Measurements from ENCODE around the gene NRG3. TPM values are rescaled to one million over a fixed set of nuclear protein-coding genes. Genes with fewer than 3 reads are reported as not detected.

The NRG3 gene
- total RNA-seq, 2 donors from 2014 or later, result 0.41 TPM; not detected in 1

DNA sequence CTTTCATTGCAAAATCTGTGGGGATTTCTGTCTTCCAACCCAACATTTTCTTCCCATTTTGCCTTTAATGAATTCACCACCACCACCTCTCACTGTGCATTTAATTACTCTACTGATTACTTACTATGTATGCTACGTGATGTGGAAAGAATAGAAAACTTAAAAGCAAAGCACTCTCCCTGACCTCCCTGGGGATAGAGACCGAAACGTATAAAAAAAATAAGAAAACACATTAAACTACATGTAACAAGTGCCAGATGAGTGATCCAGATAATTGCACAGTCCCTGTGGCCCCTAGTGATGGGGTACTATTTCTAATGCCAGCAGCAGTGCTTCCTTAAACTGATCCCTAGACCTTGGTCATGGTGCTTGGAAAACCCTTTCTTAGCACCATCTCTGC is 478.4 kb downstream of the NRG3 start:
- no peak overlapping the region for H3K4me3 ChIP-seq
- H3K36me3 ChIP-seq, result no peaks in the 10 kb centered on the region
- H3K9me3 ChIP-seq, result no peaks in the 10 kb centered on the region
- no peaks in the 10 kb centered on the region for H3K27me3 ChIP-seq (replicated peaks; ENCODE audit: insufficient read depth)
- ATAC-seq (ENCODE audit: insufficient number of reproducible peaks, low FRiP score, low read depth), result no peak
- no peaks in the 10 kb centered on the region for H3K4me1 ChIP-seq (ENCODE audit: control insufficient read depth in 1 of 2, low read depth in 2 of 2)
- H3K27ac ChIP-seq, result no peak overlapping the region
- DNase-seq (ENCODE audit: low spot score), result no peak
- TF ChIP-seq, protein P1, sequence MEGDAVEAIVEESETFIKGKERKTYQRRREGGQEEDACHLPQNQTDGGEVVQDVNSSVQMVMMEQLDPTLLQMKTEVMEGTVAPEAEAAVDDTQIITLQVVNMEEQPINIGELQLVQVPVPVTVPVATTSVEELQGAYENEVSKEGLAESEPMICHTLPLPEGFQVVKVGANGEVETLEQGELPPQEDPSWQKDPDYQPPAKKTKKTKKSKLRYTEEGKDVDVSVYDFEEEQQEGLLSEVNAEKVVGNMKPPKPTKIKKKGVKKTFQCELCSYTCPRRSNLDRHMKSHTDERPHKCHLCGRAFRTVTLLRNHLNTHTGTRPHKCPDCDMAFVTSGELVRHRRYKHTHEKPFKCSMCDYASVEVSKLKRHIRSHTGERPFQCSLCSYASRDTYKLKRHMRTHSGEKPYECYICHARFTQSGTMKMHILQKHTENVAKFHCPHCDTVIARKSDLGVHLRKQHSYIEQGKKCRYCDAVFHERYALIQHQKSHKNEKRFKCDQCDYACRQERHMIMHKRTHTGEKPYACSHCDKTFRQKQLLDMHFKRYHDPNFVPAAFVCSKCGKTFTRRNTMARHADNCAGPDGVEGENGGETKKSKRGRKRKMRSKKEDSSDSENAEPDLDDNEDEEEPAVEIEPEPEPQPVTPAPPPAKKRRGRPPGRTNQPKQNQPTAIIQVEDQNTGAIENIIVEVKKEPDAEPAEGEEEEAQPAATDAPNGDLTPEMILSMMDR (IDR thresholded peaks at IDR 0.05), result no peak

DNA sequence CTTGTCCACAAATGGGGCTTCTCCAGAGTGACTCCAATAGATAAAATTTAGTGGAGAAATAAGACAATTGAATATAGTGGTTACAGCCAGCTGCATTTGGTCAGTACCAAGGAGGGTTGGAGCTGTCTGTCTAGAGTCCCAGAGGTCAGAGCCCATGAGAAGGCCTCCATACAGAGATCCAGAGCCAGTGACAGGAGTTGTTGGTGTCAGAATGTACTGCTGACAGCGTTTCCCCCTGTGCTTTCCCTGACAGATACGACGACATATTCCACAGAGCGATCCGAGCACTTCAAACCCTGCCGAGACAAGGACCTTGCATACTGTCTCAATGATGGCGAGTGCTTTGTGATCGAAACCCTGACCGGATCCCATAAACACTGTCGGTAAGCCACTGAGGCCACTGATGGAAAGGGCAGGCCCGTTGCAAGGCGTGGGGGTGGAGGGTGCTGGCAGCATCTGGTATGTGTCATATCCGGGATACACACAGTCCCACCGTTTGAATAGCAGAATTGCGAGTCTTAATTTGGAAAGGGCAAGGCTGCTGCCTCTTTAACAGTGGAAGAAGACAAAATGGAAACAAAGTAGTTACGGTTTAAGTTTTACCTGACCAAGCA is 483.6 kb downstream of the NRG3 start:
- Histone ChIP-seq H3K27me3 (replicated peaks; ENCODE audit: insufficient read depth) (no peaks in the 10 kb centered on the region), H3K9me3 (no peaks in the 10 kb centered on the region), H3K4me3 (no peak overlapping the region), H3K4me1 (ENCODE audit: control insufficient read depth in 1 of 2, low read depth in 2 of 2) (no peaks in the 10 kb centered on the region), H3K27ac (no peak overlapping the region), H3K36me3 (no peaks in the 10 kb centered on the region)
- TF ChIP-seq, protein P1 (IDR thresholded peaks at IDR 0.05), result no peak
- ATAC-seq (ENCODE audit: insufficient number of reproducible peaks, low FRiP score, low read depth) (no peak), DNase-seq (ENCODE audit: low spot score) (no peak)

DNA sequence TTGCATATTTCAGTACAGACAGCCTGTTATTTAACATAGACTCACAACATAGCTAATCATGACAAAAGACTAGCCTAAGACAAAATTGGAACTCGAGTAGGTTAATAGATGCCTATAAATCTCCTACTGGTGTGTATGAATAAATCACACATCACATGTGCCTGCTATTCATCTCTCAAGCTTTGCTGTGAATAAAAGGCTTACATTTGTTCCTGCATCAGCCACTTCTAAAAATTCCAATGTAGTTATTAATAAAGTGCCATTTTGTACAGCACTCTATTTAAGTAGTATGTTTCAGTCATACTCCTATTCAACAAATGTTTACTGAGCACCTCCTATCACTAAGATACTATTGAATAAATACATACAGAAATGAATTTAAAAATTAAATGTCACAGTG is 486.3 kb downstream of the NRG3 start:
- DNase-seq (ENCODE audit: low spot score), result no peak
- TF ChIP-seq, protein P1 (IDR thresholded peaks at IDR 0.05), result no peak

DNA sequence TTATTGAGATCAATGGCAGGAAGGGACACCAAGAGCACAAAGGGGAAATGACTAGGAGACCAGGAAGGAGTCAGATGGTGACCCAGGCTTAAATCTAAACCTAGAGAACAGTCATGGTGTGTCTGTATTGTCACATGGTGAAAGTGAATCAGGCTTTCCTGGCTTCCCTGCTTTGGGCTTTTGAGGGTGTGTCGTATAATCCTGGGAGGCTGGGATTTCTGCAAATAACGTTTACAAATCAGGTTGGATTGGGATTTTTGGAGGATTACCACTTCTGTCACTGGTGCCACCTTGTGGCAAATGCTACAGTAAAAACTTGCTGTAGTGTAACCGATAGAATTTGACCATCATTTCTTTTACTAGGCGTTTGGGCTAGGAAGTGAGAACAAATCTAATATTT is 502.6 kb downstream of the NRG3 start:
- Histone ChIP-seq H3K36me3 (no peaks in the 10 kb centered on the region), H3K27ac (no peak overlapping the region), H3K4me3 (no peak overlapping the region), H3K9me3 (no peaks in the 10 kb centered on the region), H3K4me1 (ENCODE audit: control insufficient read depth in 1 of 2, low read depth in 2 of 2) (peaks cover 0 to 12% of the 10 kb centered on the region in 2 donors), H3K27me3 (replicated peaks; ENCODE audit: insufficient read depth) (no peaks in the 10 kb centered on the region)
- TF ChIP-seq, protein P1 (IDR thresholded peaks at IDR 0.05), result no peak
- DNase-seq (ENCODE audit: low spot score) (no peak), ATAC-seq (ENCODE audit: insufficient number of reproducible peaks, low FRiP score, low read depth) (peak; percentile 26)

More for the DNA sequence above, 486.3 kb downstream of the NRG3 start:
- Histone ChIP-seq H3K27ac (no peak overlapping the region), H3K27me3 (replicated peaks; ENCODE audit: insufficient read depth) (no peaks in the 10 kb centered on the region), H3K4me3 (no peak overlapping the region), H3K4me1 (ENCODE audit: control insufficient read depth in 1 of 2, low read depth in 2 of 2) (no peaks in the 10 kb centered on the region), H3K36me3 (no peaks in the 10 kb centered on the region), H3K9me3 (no peaks in the 10 kb centered on the region)
- no peak for ATAC-seq (ENCODE audit: insufficient number of reproducible peaks, low FRiP score, low read depth)

DNA sequence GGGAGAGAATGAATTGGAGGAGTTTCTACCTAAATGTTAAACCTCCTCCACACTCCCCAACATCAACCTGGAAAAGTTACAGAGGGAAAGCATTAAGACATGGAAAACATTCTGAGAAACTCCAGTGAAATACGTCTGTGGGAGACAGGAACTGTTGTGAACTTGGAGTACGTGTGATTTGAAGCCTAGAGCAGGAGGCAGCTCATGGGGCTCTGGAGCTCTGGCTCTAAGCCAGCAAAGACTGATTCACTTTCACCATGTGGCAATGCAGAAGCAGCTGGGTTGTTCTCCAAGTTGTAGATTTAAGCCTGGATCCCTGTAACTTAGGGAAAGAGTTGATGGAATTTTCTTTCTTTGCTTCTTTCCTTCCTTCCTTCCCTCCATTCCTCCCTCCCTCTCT is 503.2 kb downstream of the NRG3 start:
- Histone ChIP-seq H3K27ac (no peak overlapping the region), H3K9me3 (no peaks in the 10 kb centered on the region), H3K36me3 (no peaks in the 10 kb centered on the region), H3K4me1 (ENCODE audit: control insufficient read depth in 1 of 2, low read depth in 2 of 2) (peaks cover 0 to 11% of the 10 kb centered on the region in 2 donors), H3K27me3 (replicated peaks; ENCODE audit: insufficient read depth) (no peaks in the 10 kb centered on the region), H3K4me3 (no peak overlapping the region)
- TF ChIP-seq, protein P1 (IDR thresholded peaks at IDR 0.05), result no peak
- peak; percentile 20 for DNase-seq (ENCODE audit: low spot score)
- ATAC-seq (ENCODE audit: insufficient number of reproducible peaks, low FRiP score, low read depth), result peak; percentile 62

Measured in thoracic aorta (tissue), 2 donors.